Left hindlimb (tissue), 1 donor: ENCODE measurements around the gene VPS51.
A peak's percentile ranks its signal among the peaks of the same experiment; 100 is the strongest.
"Not testable (repeated sequence)": the region's sequence is repeated elsewhere in the genome, so short reads cannot be mapped to it uniquely, and the experiment has no call there.

Experiments used
- DNase-seq: peaks from one replicate; pipeline ENCODE4 v3.0.0-alpha.2; 2018

The VPS51 gene

GRCh38 chr11:65108469-65109123, 12.6 kb downstream of the VPS51 start:
- DNase-seq: no peak

- no peak for DNase-seq
Observed at GRCh38 chr11:65109231-65110198, 13.5 kb downstream of the VPS51 start.

- DNase-seq: peak; percentile 84
Observed at GRCh38 chr11:65110354-65110861, 14.4 kb downstream of the VPS51 start.

- no peak for DNase-seq
Observed at GRCh38 chr11:65111159-65111743, 15.2 kb downstream of the VPS51 start.

- peak; percentile 90 for DNase-seq
Observed at GRCh38 chr11:65111744-65112545, 15.9 kb downstream of the VPS51 start, which contains the start of gene TM7SF2. Gene TM7SF2, plus strand, starts transcription at chr11:65111872. Its CDS starts 144 bp downstream, at chr11:65112016.

GRCh38 chr11:65112546-65113360, 16.7 kb downstream of the VPS51 start:
- DNase-seq: peak; percentile 41

GRCh38 chr11:65113361-65113756, 17.3 kb downstream of the VPS51 start:
- peak; percentile 26 for DNase-seq

GRCh38 chr11:65113839-65114238, 17.8 kb downstream of the VPS51 start:
- DNase-seq: peak; percentile 12

GRCh38 chr11:65114538-65115171, 18.6 kb downstream of the VPS51 start:
- DNase-seq: peak; percentile 3

- peak; percentile 22 for DNase-seq
Observed at GRCh38 chr11:65115361-65116082, 19.5 kb downstream of the VPS51 start.

- DNase-seq: peak; percentile 38
Observed at GRCh38 chr11:65116370-65117205, 20.6 kb downstream of the VPS51 start.

- peak; percentile 99 for DNase-seq
Observed at GRCh38 chr11:65117206-65118096, 21.4 kb downstream of the VPS51 start, which contains the start of gene ZNHIT2. Gene ZNHIT2, minus strand, starts transcription at chr11:65117701. Its CDS starts 48 bp downstream, at chr11:65117653.

GRCh38 chr11:65118097-65118837, 22.3 kb downstream of the VPS51 start:
- no peak for DNase-seq

GRCh38 chr11:65118891-65119669, 23.1 kb downstream of the VPS51 start:
- not testable (repeated sequence) for DNase-seq

- DNase-seq: no peak
Observed at GRCh38 chr11:65119670-65119995, 23.6 kb downstream of the VPS51 start.

- no peak for DNase-seq
Observed at GRCh38 chr11:65120831-65121230, 24.8 kb downstream of the VPS51 start.

- DNase-seq: no peak
Observed at GRCh38 chr11:65121447-65121864, 25.4 kb downstream of the VPS51 start.
